OCI-LY1 (cell line): Measurements from ENCODE around the gene MARK4.

Experiments used
- CTCF ChIP-seq: fragments of 200-600 bp; sonication (generic), shearing (Covaris generic); IDR thresholded peaks from 2 replicates; pipeline ENCODE4 v1.5.1; 2017; ENCODE audit warnings: mild to moderate bottlenecking, antibody characterized with exemption, low read length, moderate library complexity, mixed read lengths
- EZH2 ChIP-seq: fragments of 200-600 bp; sonication (generic), shearing (Covaris generic); IDR thresholded peaks from 2 replicates; pipeline ENCODE4 v1.8.0; 2017; ENCODE audit warnings: borderline replicate concordance, mixed run types, mild to moderate bottlenecking, antibody characterized with exemption, low read length, moderate library complexity, mixed read lengths

GRCh38 chr19:45344621-45345505 is 93.8 kb downstream of the MARK4 start:
- no peak for TF ChIP-seq CTCF
- TF ChIP-seq EZH2, result no peak
